ENCODE data around the gene EPSTI1. TPM values are rescaled to one million over a fixed set of nuclear protein-coding genes. Genes with fewer than 3 reads are reported as not detected.

EPSTI1 gene
- total and polyA plus RNA-seq, 4 donors: 3.7 to 20.1 (median 15.2) TPM

- Histone ChIP-seq H3K27ac (ENCODE audit: low read depth in 1 of 2, low read length in 1 of 2) (no peak overlapping the region), H3K4me3 (no peak overlapping the region), H3K4me1 (ENCODE audit: control insufficient read depth in 5 of 5, insufficient read depth in 5 of 5, low read length in 5 of 5) (peaks cover 2 to 17% (median 5%) of the 10 kb centered on the region in 5 donors), H3K36me3 (ENCODE audit: control insufficient read depth in 4 of 4, insufficient read depth in 4 of 4, low read length in 4 of 4) (peaks cover 0 to 9% (median 2%) of the 10 kb centered on the region in 4 donors), H3K9ac (ENCODE audit: insufficient read depth in 1 of 2, low read length in 2 of 2) (no peak overlapping the region), H3K9me3 (ENCODE audit: control insufficient read depth in 4 of 4, insufficient read depth in 3 of 4, low read length in 3 of 4) (no peaks in the 10 kb centered on the region), H3K27me3 (ENCODE audit: control insufficient read depth in 3 of 3, insufficient read depth in 3 of 3, low read length in 2 of 3) (no peaks in the 10 kb centered on the region)
- no peak for ATAC-seq (ENCODE audit: insufficient read depth, low FRiP score)
- 98 to 100% methylated on average over 3 of the region's 3 CpGs for WGBS, 2 donors
- TF ChIP-seq CTCF (IDR thresholded peaks at IDR 0.05; ENCODE audit: control extremely low read depth, extremely low read depth): no peak
- no peak for DNase-seq
Measured at GRCh38 chr13:42895776-42896175, 96.3 kb downstream of the EPSTI1 start.

GRCh38 chr13:42894765-42895243 lies 97.2 kb downstream of the EPSTI1 start:
- H3K9ac ChIP-seq (ENCODE audit: insufficient read depth in 1 of 2, low read length in 2 of 2): no peak overlapping the region
- TF ChIP-seq CTCF (IDR thresholded peaks at IDR 0.05; ENCODE audit: control extremely low read depth, extremely low read depth): no peak
- H3K27ac ChIP-seq (ENCODE audit: low read depth in 1 of 2, low read length in 1 of 2): no peak overlapping the region
- H3K4me3 ChIP-seq: no peak overlapping the region
- H3K36me3 ChIP-seq (ENCODE audit: control insufficient read depth in 4 of 4, insufficient read depth in 4 of 4, low read length in 4 of 4): peaks cover 0 to 6% (median 2%) of the 10 kb centered on the region in 4 donors
- H3K27me3 ChIP-seq (ENCODE audit: control insufficient read depth in 3 of 3, insufficient read depth in 3 of 3, low read length in 2 of 3): no peaks in the 10 kb centered on the region
- DNase-seq: peak; percentile 77 to 92 (median 89)
- no peak for ATAC-seq (ENCODE audit: insufficient read depth, low FRiP score)
- no peaks in the 10 kb centered on the region for H3K9me3 ChIP-seq (ENCODE audit: control insufficient read depth in 4 of 4, insufficient read depth in 3 of 4, low read length in 3 of 4)
- peaks cover 2 to 17% (median 5%) of the 10 kb centered on the region in 5 donors for H3K4me1 ChIP-seq (ENCODE audit: control insufficient read depth in 5 of 5, insufficient read depth in 5 of 5, low read length in 5 of 5)
- 40 to 59% methylated on average over 4 of the region's 4 CpGs for WGBS, 2 donors

- no peaks in the 10 kb centered on the region for H3K27me3 ChIP-seq (ENCODE audit: control insufficient read depth in 3 of 3, insufficient read depth in 3 of 3, low read length in 2 of 3)
- H3K36me3 ChIP-seq (ENCODE audit: control insufficient read depth in 4 of 4, insufficient read depth in 4 of 4, low read length in 4 of 4): peaks cover under 1 to 12% (median 4%) of the 10 kb centered on the region in 4 donors
- no peaks in the 10 kb centered on the region for H3K9me3 ChIP-seq (ENCODE audit: control insufficient read depth in 4 of 4, insufficient read depth in 3 of 4, low read length in 3 of 4)
- TF ChIP-seq CTCF (IDR thresholded peaks at IDR 0.05; ENCODE audit: control extremely low read depth, extremely low read depth): no peak
- H3K4me1 ChIP-seq (ENCODE audit: control insufficient read depth in 5 of 5, insufficient read depth in 5 of 5, low read length in 5 of 5): peaks cover 2 to 17% (median 5%) of the 10 kb centered on the region in 5 donors
- H3K4me3 ChIP-seq: no peak overlapping the region
- WGBS, 2 donors: 10 to 20% methylated on average over 1 of the region's 1 CpG
- H3K9ac ChIP-seq (ENCODE audit: insufficient read depth in 1 of 2, low read length in 2 of 2): no peak overlapping the region
- peak in 1 of 3 donors; percentile 44 for DNase-seq
- H3K27ac ChIP-seq (ENCODE audit: low read depth in 1 of 2, low read length in 1 of 2): no peak overlapping the region
- ATAC-seq (ENCODE audit: insufficient read depth, low FRiP score): no peak
Measured at GRCh38 chr13:42893214-42893671, 98.8 kb downstream of the EPSTI1 start.

- H3K9me3 ChIP-seq (ENCODE audit: control insufficient read depth in 4 of 4, insufficient read depth in 3 of 4, low read length in 3 of 4): no peaks in the 10 kb centered on the region
Measured at GRCh38 chr13:42892760-42893159, 99.3 kb downstream of the EPSTI1 start.

More at GRCh38 chr13:42892760-42893159, 99.3 kb downstream of the EPSTI1 start:
- Histone ChIP-seq H3K27ac (ENCODE audit: low read depth in 1 of 2, low read length in 1 of 2) (no peak overlapping the region), H3K9ac (ENCODE audit: insufficient read depth in 1 of 2, low read length in 2 of 2) (no peak overlapping the region), H3K4me1 (ENCODE audit: control insufficient read depth in 5 of 5, insufficient read depth in 5 of 5, low read length in 5 of 5) (peaks cover 2 to 17% (median 5%) of the 10 kb centered on the region in 5 donors), H3K4me3 (no peak overlapping the region), H3K36me3 (ENCODE audit: control insufficient read depth in 4 of 4, insufficient read depth in 4 of 4, low read length in 4 of 4) (peaks cover 2 to 14% (median 4%) of the 10 kb centered on the region in 4 donors), H3K27me3 (ENCODE audit: control insufficient read depth in 3 of 3, insufficient read depth in 3 of 3, low read length in 2 of 3) (no peaks in the 10 kb centered on the region)
- 48 to 65% methylated on average over 3 of the region's 3 CpGs for WGBS, 2 donors
- DNase-seq: no peak
- TF ChIP-seq CTCF (IDR thresholded peaks at IDR 0.05; ENCODE audit: control extremely low read depth, extremely low read depth): no peak
- ATAC-seq (ENCODE audit: insufficient read depth, low FRiP score): no peak

Data from lung (tissue), 12 donors.